Esophagus (tissue), 2 donors: ENCODE measurements around the gene TEX11. TPM values are rescaled to one million over a fixed set of nuclear protein-coding genes. Genes with fewer than 3 reads are reported as not detected.

Experiments
- polyA plus RNA-seq, 2 donors: library from polyadenylated mRNA; stranded (reverse); fragments of 200-250 nt; gene quantifications; one replicate each; pipeline ENCODE4 v1.2.3, GENCODE V29; 2013
- donor health status: healthy with polysubstance abuse.
- donor health status: Bipolar disorder and iron deficiency.

The TEX11 gene
- polyA plus RNA-seq, 2 donors: not detected

Other genes starting within 250 kb of the TEX11 start
- gene SLC7A3, start 22.4 kb upstream of the TEX11 start, polyA plus RNA-seq: under 1 TPM in 1 of 2 donors, not detected in 1; 0.05 TPM
- gene SNX12, start 159.6 kb upstream of the TEX11 start, polyA plus RNA-seq: 10 to 100 TPM; 18.9 to 29.4 TPM
- gene FOXO4, start 187.1 kb upstream of the TEX11 start, polyA plus RNA-seq: 10 to 100 TPM in 1 of 2 donors, 1 to 10 TPM in 1; 8.4 to 13.0 TPM
- 1 to 10 TPM in 1 of 2 donors, under 1 TPM in 1; 0.34 to 3.9 TPM for gene CXorf65, start 198.0 kb upstream of the TEX11 start, polyA plus RNA-seq
- 10 to 100 TPM in 1 of 2 donors, 1 to 10 TPM in 1; 9.2 to 23.1 TPM for gene IL2RG, start 202.9 kb upstream of the TEX11 start, polyA plus RNA-seq
- 10 to 100 TPM in 1 of 2 donors, 1 to 10 TPM in 1; 9.5 to 14.0 TPM for gene MED12, start 209.9 kb upstream of the TEX11 start, polyA plus RNA-seq
- under 1 TPM; 0.19 to 0.22 TPM for gene NLGN3, start 236.1 kb upstream of the TEX11 start, polyA plus RNA-seq